ENCODE results near the gene TNFRSF4.

TNFRSF4 gene

DNA sequence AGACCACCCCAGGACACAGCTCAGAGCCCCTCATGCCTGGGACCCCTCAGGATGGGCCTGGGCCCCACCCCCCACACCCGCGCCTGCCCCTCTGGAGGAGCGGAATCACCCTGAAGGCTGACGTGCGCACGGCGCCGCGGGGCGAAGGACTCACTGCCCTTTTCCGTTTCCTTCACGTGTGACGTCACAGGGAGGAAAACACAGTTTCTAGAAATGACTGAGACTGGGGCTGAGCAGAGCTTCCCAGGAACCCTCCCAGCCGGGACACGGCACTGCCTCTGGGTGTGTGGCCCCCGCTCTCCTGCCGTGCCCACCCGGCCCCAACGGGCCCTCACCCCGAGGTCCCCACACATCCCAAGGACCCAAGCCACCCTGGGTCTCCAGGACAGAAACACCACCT lies 5.4 kb upstream of the TNFRSF4 start:
- no peak for DNase-seq (ENCODE audit: low read depth in 2 of 3, low spot score in 2 of 3)

DNA sequence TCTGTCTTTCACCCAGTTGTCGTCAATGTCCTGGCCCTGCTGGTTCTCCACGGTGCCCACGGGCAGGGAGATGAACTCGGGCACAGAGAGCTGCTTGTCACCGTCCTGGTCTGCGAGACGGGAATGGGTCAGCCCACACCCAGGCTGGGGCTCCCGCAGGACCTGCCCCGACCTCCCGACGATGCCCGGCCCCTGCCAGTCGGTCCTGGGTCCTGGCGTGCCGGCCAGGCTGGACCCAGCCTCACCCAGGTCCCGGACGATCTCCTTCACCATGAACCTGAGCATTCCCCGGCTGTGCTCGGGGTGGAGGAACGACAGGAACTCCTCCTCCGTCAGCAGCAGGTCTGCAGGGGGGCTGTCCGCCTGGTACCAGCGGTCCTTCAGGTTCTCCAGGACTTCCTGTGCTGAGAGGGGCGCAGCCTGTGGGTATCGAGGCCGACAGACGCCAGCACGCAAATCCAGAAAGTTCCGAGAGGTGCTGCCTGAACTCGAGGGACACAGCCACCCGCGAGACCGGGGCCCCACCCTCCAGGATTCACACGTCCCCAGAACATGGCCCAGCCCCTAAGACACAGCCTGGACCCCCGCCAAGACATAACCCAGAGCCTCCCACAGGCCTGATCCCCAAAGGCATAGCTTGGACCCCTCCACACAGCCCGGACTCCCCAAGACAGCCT lies 4.7 kb upstream of the TNFRSF4 start:
- no peak for DNase-seq (ENCODE audit: low read depth in 2 of 3, low spot score in 2 of 3)

- DNase-seq (ENCODE audit: low read depth in 2 of 3, low spot score in 2 of 3), result no peak
These were observed 3.9 kb upstream of the TNFRSF4 start for GRCh38 chr1:1217621-1218523.

- no peak for DNase-seq (ENCODE audit: low read depth in 2 of 3, low spot score in 2 of 3)
These were observed 3.0 kb upstream of the TNFRSF4 start for GRCh38 chr1:1216770-1217620.

GRCh38 chr1:1215881-1216605 lies 2.1 kb upstream of the TNFRSF4 start:
- no peak for DNase-seq (ENCODE audit: low read depth in 2 of 3, low spot score in 2 of 3)

- no peak for DNase-seq (ENCODE audit: low read depth in 2 of 3, low spot score in 2 of 3)
These were observed 1.2 kb upstream of the TNFRSF4 start for GRCh38 chr1:1215080-1215676.

GRCh38 chr1:1212780-1213344 lies 1.1 kb downstream of the TNFRSF4 start:
- DNase-seq (ENCODE audit: low read depth in 2 of 3, low spot score in 2 of 3), result peak in 1 of 3 experiments; percentile 39

DNA sequence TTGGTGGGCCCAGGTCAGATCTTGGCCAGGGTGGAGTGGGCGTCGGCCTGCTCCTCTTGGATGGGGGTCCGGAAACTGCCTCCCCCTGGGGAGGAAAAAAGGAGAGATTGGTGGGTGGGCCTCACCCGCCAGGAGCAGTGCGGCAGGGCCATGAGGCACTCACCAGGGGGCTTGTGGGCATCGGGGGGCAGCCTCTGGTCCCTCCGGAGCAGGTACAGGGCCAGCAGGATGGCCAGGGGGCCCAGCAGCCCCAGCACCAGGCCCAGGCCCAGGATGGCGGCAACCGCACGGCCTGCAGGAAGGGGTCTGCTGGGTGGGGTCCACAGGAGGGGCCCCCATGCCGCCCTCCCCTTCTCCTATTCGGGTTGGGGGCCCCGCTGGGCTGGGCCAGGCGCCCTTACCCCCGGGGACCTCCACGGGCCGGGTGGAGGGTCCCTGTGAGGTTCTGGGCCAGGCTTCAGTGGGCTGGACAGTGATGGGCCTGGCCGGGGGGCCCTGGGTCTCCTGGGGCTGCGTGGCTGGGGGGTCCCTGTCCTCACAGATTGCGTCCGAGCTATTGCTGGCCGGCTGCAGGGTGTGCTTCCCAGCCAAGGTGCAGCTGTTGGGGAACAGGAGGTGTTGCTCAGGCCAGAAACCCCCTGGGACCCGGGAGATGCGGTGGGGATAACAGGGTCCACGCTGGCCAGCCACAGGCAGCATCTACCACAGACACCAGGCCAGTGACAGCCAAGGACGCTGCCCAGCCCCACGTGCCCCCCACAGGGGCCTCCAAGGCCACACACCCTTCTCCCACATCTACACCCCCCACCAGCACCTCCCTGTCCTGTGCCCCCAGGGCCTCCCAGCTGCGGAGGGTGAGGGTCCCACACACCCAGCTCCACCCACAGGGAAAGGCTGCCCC lies 2.2 kb downstream of the TNFRSF4 start:
- no peak for DNase-seq (ENCODE audit: low read depth in 2 of 3, low spot score in 2 of 3)

GRCh38 chr1:1210726-1211540 lies 3.0 kb downstream of the TNFRSF4 start:
- DNase-seq (ENCODE audit: low read depth in 2 of 3, low spot score in 2 of 3), result no peak

DNA sequence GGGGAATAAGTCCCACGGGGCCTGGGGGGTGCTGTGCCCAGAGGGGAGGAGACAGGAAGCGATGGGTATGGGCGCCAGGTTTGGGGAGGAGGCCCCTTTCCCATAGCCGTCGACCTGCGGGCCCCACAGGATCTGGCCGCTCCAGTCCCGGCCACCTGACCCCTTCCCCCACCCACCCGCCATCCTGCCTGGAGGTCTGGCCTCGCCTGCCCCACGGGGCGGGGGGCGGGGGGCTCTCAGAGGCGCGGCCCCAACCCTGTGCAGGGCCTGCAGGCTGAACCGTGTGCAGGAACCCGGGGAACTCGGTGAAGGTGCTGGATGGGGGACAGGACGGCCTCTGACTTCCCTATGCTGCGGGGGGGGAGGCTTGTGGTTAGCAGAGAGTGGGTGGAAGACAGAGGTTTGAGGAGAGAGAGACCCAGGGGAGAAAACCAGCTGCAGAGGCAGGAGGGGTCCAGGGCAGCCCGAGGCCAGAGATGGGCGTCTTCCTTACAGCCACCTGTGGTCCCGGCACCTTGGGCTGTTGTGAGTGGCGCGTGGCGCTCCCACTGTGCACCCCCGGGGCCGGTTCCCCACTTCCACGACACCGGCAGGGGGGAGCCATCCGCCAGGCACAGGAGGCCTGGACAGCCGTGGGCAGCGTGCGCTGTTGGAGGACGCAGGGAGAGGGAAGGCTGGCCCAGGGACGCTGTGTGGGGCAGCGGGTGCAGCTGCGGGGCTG lies 5.1 kb downstream of the TNFRSF4 start:
- DNase-seq (ENCODE audit: low read depth in 2 of 3, low spot score in 2 of 3), result no peak

DNA sequence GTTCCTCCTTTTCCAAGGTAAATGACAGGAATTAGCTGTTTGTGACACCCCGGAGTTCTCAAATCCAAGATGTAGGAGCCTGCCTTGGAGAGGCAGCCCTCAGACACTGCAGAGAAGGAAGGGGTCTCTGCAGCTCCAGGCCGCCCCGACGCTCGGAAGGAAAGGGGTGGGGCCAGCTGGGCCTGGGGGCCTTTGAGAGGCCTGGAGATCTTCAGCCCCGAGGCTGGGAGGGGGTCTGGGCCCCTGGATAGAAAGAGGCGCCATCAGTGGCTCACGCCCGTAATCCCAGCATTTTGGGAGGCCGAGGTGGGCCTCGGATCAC lies 6.4 kb downstream of the TNFRSF4 start:
- DNase-seq (ENCODE audit: low read depth in 2 of 3, low spot score in 2 of 3), result no peak

GRCh38 chr1:1206966-1207531 lies 6.9 kb downstream of the TNFRSF4 start:
- DNase-seq (ENCODE audit: low read depth in 2 of 3, low spot score in 2 of 3), result no peak

DNA sequence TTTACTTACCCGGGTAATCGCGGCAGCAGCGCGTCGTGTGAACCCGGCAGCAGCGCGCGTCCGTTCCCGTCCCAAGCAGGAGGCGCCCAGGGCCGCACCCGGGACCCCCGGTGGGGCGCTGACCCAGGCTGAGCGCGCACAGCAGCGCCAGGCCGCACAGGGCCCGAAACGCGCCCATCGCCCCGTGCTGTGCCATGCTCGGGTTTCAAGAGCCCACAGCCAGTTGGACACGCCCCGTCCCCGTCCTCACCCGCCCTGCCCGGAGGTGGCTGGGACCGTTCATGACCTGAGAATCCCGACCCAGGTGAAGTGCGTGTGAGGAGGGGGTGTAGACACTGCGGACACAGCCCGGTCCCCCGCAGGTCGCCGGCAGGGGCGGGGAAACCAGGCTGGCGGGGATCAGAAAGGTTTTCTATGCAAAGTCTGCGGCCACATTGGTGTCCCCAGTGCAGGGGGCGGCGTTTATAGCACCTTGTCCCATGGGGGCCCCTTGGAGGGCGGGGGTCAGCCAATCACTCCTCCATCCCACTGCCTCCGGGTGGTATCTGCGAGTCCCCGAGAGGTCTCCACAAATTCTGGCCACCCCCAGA lies 7.5 kb downstream of the TNFRSF4 start, which contains the start of gene TNFRSF18:
TSS of gene TNFRSF18 (minus strand) at position 217 of the 590 bp plus-strand sequence. CDS start at position 196, 21 bp downstream.
- DNase-seq (ENCODE audit: low read depth in 2 of 3, low spot score in 2 of 3), result no peak

DNA sequence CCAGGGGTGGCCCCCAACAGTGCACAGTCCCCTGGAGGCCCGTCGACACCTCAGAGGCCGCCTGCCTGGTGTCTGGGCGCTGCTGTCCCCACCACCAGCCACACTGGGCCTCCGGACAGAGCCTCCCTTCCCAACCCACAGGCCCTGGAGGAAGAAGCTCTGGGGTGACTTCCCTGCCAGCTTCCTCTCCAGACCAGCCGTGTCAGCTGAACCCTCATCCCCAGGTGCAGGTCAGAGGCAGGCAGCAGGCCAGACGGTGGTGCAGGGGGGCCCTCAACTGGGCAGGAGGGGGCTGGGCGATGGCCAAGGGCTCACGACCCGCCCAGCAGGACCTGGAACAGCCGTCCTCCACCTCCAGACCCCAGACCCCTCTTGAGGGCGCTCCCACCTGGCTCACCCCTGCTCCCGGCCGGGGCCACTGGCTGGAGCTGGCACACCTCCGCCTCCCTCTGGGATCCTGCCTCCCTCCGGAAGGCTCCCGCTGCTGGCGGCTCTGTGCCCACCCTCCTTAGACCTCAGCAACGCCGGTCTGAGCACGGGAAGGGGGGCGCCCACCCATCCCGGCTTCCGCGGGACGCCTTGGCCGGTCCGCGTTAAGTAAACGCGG lies 8.1 kb downstream of the TNFRSF4 start:
- no peak for DNase-seq (ENCODE audit: low read depth in 2 of 3, low spot score in 2 of 3)

DNA sequence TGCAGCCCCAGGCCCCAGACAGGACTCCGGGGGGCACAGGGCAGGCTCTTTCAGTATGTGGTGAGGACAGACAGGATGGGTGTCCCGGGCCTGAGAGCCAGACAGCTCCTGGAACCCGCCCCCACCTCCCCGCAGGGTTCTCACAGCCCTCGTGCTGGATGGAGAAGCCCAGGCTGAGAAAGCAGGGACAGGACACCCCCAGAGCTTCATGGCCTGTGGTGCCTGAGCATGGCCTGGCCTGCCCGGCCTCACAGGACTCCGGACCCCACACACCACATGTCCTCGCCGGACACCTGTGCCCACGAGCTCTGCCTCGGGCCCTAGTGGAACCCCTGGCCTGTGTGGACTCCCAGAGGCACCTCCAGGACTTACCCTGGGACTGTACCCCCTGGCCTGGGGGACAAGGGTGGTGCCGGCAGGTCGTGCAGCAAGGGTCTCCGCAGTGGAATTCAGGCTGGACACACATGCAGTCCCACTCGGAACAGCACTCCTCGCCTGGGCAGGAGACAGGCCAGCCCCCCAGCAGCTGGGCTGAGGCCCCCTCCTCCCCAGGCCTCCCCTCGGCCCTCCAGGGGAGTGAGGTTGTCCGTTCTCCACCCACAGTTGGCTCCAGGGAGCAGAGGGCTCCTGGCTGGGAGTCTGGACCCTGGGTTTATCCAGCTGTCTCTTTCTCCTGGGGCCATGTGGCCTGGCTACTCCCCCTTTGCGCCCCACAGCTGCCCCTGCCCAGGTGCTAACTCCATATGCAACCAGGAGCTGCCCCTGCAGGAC lies 8.8 kb downstream of the TNFRSF4 start:
- DNase-seq (ENCODE audit: low read depth in 2 of 3, low spot score in 2 of 3), result no peak

DNA sequence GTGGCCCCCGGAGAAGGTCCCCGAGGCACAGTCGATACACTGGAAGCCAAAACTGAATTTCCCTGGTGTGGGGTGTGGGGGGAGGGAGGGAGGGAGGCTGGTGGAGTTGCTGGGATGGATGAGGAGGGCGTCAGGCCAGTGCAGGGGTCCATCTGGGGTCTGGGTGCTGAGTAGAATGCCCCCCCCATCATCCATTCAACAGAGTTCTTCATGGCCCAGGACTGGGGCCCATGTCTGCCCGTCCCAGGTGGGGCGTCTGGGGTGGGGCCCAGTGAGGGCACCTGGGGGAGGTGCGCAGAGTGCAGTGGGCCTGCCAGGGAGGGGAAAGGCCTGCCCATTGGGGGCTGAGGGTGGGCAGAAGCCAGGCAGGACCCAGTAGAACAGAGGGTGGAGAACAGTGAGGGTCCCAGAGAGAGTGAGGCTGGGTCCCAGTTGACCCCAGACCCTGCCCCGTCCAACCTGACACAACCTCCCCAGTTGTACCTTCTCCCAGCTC lies 9.5 kb downstream of the TNFRSF4 start:
- DNase-seq (ENCODE audit: low read depth in 2 of 3, low spot score in 2 of 3), result no peak

All from activated CD8-positive, alpha-beta memory T cell treated with anti-CD3 and anti-CD28 coated beads for 48 hours (primary cell).